Hepatocyte (in vitro differentiated cells): ENCODE data around the gene PRKAG2.

Source experiments
- EZH2 ChIP-seq: fragments of 200-600 bp; sonication (generic); IDR thresholded peaks from 2 replicates; pipeline ENCODE4 v1.6.1; 2016; ENCODE audit warnings: antibody characterized with exemption, mild to moderate bottlenecking, borderline replicate concordance
- TF ChIP-seq, protein P1 (sequence below): fragments of 200-600 bp; sonication (generic); IDR thresholded peaks from 2 replicates; pipeline ENCODE4 v1.5.1; 2016; ENCODE audit warnings: antibody characterized with exemption, mild to moderate bottlenecking; ENCODE audit not compliant: poor library complexity

DNA sequence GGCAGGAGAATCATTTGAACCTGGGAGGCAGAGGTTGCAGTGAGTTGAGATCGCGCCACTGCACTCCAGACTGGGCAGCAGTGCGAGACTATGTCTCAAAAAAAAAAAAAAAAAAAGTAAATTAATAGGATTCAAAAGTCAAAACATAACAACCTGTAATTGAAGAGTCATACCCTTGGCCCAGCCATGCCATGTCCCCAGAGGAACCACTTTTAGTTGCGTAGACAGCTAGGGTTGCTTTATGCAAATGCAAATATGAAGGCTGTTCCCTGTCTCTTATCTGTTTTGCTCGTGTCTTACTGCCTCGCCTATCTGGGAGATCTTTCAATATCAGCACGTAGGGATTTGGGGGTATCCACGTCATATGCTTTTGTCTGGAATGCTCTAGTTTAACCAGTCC lies 73.1 kb downstream of the PRKAG2 start:
- TF ChIP-seq, protein P1, sequence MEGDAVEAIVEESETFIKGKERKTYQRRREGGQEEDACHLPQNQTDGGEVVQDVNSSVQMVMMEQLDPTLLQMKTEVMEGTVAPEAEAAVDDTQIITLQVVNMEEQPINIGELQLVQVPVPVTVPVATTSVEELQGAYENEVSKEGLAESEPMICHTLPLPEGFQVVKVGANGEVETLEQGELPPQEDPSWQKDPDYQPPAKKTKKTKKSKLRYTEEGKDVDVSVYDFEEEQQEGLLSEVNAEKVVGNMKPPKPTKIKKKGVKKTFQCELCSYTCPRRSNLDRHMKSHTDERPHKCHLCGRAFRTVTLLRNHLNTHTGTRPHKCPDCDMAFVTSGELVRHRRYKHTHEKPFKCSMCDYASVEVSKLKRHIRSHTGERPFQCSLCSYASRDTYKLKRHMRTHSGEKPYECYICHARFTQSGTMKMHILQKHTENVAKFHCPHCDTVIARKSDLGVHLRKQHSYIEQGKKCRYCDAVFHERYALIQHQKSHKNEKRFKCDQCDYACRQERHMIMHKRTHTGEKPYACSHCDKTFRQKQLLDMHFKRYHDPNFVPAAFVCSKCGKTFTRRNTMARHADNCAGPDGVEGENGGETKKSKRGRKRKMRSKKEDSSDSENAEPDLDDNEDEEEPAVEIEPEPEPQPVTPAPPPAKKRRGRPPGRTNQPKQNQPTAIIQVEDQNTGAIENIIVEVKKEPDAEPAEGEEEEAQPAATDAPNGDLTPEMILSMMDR = no peak
- no peak for TF ChIP-seq EZH2
